GM12864 (cell line): Measurements from ENCODE around the gene EXOC3L1.
A peak's percentile ranks its signal among the peaks of the same experiment; 100 is the strongest.

Experiments
- DNase-seq: peaks from one replicate; pipeline ENCODE4 v3.0.0-alpha.2; 2011; ENCODE audit warnings: low read depth
- H3K4me3 ChIP-seq: 2 replicates; pipeline ENCODE4 v1.5.1; 2011; ENCODE audit warnings: mild to moderate bottlenecking, low read depth, low read length, control low read depth
- TF ChIP-seq, protein P1 (sequence below): IDR thresholded peaks from 2 replicates; pipeline ENCODE4 v1.5.1; 2011; ENCODE audit warnings: low read depth, mild to moderate bottlenecking, moderate library complexity, low read length, control low read depth, inconsistent platforms; ENCODE audit errors: missing control alignments

The EXOC3L1 gene

DNA sequence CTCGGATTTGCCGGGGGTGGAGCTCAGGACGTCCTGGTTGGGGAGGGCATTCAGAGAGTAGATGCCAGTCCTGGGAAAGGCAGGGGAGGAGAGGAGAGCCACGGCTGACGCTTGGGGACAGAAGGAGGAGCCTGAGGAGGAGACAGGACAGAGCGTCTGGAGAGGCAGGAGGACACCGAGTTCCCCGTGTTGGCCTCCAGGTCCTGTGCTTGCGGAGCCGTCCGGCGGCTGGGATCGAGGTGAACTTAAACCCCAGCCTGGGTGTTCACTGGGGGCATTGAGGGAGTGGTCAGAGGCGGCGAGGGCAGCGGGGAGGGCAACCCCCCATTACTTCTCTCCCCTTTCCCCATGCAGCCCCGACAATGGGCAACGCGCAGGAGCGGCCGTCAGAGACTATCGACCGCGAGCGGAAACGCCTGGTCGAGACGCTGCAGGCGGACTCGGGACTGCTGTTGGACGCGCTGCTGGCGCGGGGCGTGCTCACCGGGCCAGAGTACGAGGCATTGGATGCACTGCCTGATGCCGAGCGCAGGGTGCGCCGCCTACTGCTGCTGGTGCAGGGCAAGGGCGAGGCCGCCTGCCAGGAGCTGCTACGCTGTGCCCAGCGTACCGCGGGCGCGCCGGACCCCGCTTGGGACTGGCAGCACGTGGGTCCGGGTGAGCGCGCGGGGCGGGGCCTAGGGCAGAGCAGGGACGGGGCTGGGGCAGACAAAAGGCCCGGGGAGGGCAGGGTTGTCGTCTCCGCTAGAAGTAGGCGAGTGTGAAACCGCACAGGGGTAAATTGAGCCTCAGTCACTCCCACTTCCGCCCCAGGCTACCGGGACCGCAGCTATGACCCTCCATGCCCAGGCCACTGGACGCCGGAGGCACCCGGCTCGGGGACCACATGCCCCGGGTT is 15.9 kb downstream of the EXOC3L1 start:
- peak overlapping the region; percentile 49 for H3K4me3 ChIP-seq
- TF ChIP-seq, protein P1, sequence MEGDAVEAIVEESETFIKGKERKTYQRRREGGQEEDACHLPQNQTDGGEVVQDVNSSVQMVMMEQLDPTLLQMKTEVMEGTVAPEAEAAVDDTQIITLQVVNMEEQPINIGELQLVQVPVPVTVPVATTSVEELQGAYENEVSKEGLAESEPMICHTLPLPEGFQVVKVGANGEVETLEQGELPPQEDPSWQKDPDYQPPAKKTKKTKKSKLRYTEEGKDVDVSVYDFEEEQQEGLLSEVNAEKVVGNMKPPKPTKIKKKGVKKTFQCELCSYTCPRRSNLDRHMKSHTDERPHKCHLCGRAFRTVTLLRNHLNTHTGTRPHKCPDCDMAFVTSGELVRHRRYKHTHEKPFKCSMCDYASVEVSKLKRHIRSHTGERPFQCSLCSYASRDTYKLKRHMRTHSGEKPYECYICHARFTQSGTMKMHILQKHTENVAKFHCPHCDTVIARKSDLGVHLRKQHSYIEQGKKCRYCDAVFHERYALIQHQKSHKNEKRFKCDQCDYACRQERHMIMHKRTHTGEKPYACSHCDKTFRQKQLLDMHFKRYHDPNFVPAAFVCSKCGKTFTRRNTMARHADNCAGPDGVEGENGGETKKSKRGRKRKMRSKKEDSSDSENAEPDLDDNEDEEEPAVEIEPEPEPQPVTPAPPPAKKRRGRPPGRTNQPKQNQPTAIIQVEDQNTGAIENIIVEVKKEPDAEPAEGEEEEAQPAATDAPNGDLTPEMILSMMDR = peak; percentile 13
- DNase-seq = no peak

DNA sequence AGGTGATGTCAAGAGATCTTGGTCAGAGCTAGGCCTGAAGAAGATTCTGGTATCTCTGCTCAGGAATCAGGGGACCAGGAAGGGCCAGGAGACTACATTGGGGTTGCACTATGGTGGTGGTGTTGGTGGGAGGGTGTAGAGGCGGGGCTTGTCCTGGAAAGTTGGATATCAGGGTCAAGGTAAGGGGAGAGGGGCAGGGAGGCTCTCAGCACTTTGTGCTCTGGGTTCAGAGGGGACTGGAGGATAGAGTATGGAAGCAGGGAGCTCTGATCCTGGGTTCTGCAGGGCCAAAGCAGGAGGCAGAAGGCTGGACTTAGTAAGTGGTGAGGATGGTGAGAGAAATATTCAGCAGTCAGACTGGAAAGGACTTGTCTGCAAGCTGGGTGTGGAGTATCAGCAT is 16.6 kb downstream of the EXOC3L1 start:
- peak overlapping the region; percentile 49 for H3K4me3 ChIP-seq
- DNase-seq = no peak
- TF ChIP-seq, protein P1 = no peak

DNA sequence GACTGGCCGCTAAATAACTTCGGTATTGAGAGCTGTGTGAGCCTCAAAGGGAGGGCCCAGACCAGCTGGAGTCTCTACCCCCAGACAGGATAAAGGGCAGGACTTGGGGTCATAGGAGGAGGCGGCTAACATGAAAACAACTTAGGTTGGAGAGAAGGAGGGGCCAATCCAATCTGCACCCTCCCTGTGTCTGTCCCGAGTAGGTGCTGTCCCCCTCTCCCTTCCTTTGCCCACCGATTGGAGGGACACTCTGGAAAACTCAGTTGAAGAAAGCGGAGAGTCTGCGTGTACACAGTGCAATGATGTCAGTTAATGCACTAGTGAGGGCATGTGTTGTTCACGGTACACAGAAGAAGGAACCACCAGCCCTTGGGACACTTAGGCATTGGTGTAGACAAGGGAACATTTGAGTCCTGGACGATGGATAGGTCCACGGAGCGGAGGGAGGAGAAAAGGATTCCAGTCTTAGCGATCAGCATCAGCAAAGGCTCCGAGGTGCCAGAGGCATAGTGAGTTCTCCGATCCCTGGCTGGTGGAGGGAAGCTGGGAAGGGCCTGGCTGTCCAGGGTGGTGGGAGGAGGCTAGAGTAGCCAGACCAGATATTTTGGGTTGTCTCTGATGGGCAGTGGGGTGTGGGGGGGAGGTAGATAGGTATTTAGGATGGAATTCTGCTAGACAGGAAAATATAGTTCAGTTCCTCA is 18.8 kb downstream of the EXOC3L1 start:
- no peak for DNase-seq
- H3K4me3 ChIP-seq = peak overlapping the region; percentile 61
- TF ChIP-seq, protein P1 = no peak

DNA sequence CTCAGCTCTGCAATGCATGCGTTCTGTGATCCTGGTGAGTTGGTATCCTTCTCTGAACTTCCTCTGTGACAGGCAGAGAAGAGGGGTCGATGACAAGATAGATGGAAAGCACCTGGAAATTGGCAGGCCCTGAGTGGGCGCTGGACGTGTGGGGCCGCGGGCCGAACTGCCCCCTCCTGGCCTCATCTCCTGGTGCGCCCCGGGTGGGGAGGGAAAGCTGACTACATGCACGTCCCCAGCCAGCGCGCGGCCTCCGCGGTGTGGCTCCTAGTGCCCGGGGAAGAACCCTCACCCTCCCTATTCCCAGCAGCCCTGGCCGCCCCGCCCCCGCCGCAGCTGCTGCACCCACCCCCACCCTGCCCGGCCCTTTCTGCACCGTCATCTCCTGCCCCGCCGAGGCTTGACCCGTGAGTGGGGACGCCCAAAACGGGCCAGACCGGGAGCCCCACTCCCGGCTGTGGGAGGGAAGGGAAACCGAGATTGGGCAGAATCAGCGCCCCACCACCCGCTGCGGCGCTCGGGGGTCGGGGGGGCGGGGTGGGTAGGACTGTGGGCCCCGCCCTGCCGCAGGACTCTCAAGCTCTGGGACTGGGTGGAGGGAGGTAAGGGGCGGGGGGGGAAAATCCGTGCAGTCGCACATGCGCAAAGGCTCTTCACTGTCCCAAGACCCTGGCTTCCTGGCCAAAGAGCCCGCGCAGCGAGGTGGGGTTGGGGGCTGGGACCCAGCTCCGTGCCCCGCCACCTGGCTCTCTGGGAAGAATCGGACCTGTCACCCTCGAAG is 19.6 kb downstream of the EXOC3L1 start, which contains the start of gene NOL3:
Gene NOL3 (plus strand): TSS at position 371 of the 781 bp plus-strand sequence.
- no peak for DNase-seq
- H3K4me3 ChIP-seq = peak within 1 kb of the TSS; percentile 61
- TF ChIP-seq, protein P1 = peak; percentile 11

DNA sequence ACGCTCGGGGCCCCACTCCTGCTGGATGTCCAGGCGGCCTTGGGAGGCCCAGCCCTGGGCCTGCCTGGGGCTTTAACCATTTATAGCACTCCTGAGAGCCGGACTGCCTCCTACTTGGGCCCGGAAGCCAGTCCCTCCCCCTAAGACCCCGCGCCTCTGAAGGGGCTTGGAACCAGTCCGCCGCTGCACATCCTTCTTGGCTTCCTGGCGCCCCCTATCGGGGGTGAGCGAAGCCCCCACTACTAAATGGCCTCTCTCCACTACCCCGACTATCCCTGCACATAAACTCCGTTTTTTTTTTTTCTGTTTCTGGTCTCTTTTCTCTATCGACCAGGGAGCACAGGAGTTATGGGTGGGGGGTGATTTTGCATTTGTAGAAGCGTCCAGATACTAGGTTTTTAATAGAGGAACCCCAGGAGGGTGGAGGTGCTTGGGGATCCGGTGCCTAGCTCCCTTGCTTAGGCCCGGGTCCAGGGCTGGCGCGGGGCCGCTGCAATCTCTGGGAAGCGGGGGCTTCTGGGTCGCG is 20.2 kb downstream of the EXOC3L1 start:
- TF ChIP-seq, protein P1 = peak; percentile 80
- peak overlapping the region; percentile 61 for H3K4me3 ChIP-seq
- DNase-seq = no peak

DNA sequence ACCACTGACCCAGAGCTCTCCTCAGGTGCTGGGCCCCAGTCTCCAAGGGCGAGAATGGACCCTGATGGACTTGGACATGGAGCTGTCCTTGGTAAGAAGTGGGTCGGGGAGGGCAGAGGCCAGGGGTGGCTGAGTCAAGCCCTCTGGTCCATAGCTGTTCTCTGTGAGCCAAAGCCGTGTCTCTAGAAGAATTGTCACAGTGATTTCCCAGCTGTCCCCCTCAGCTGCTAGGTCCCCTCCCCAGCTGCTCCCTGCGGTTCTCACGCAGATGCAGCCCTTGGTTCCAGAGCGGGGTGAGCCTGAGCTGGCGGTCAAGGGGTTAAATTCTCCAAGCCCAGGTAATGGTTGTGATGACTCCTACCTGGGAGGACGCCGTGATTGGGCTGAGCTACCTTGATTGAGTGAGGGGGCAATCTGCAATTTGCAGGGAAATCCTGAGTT is 20.9 kb downstream of the EXOC3L1 start:
- DNase-seq = no peak
- TF ChIP-seq, protein P1 = no peak
- no peak overlapping the region for H3K4me3 ChIP-seq
